HEK293 (cell line): ENCODE data around the gene PRB2.

Experiments
- CTCF ChIA-PET: fragments of 350-600 bp; formaldehyde crosslinking; extraction: SDS; loops from one replicate; lab custom pipeline; 2021; ENCODE audit warnings: antibody characterized with exemption; lab: Yijun Ruan, JAX
- POLR2A ChIA-PET: fragments of 300-600 bp; formaldehyde crosslinking; extraction: SDS; loops from one replicate; lab custom pipeline; 2020; ENCODE audit warnings: antibody characterized with exemption, inconsistent platforms; lab: Yijun Ruan, JAX
- H3K27ac ChIP-seq: fragments of 200-500 bp; sonication (Bioruptor generic); 2 replicates; pipeline ENCODE4 v1.5.1; 2014; ENCODE audit warnings: low read depth, low read length, control low read depth, inconsistent platforms; ENCODE audit errors: extremely low read depth
- H3K36me3 ChIP-seq, 2 experiments: fragments of 200-500 bp in 1 of 2; sonication (Bioruptor generic) in 1 of 2; 1 replicate in 1 of 2; 2 replicates in 1 of 2; pipeline ENCODE4 v1.5.1; 2014 to 2017; ENCODE audit warnings: inconsistent platforms in 2 of 2, low read length in 2 of 2; ENCODE audit not compliant: control insufficient read depth in 2 of 2, insufficient read depth in 1 of 2
- H3K4me1 ChIP-seq: fragments of 200-500 bp; sonication (Bioruptor generic); 2 replicates; pipeline ENCODE4 v1.5.1; 2014; ENCODE audit warnings: mild to moderate bottlenecking, low read length, inconsistent platforms; ENCODE audit not compliant: control insufficient read depth, insufficient read depth
- H3K4me3 ChIP-seq: 2 replicates; pipeline ENCODE4 v1.5.1; 2011; ENCODE audit warnings: low read depth, mild to moderate bottlenecking, control low read depth, low read length, moderate library complexity
- H3K9me3 ChIP-seq: fragments of 200-500 bp; sonication (Bioruptor generic); 2 replicates; pipeline ENCODE4 v1.5.1; 2014; ENCODE audit warnings: low read depth, low read length, inconsistent platforms; ENCODE audit not compliant: control insufficient read depth, insufficient read depth
- CTCF ChIP-seq: fragments of 450-650 bp; formaldehyde crosslinking; IDR thresholded peaks from 2 replicates; pipeline ENCODE4 v1.5.1; 2016; ENCODE audit warnings: missing biosample characterization, missing genetic modification characterization
- GFI1B ChIP-seq: fragments of 450-650 bp; formaldehyde crosslinking; IDR thresholded peaks from 2 replicates; pipeline ENCODE4 v1.5.1; 2016; ENCODE audit warnings: missing biosample characterization, missing genetic modification characterization
- KLF7 ChIP-seq: fragments of 450-650 bp; formaldehyde crosslinking; IDR thresholded peaks from 2 replicates; pipeline ENCODE4 v1.5.1; 2016; ENCODE audit warnings: missing biosample characterization, missing genetic modification characterization, borderline replicate concordance
- PRDM1 ChIP-seq: fragments of 450-650 bp; formaldehyde crosslinking; IDR thresholded peaks from 2 replicates; pipeline ENCODE4; 2016; ENCODE audit warnings: missing biosample characterization, missing genetic modification characterization
- REST ChIP-seq: fragments of 450-650 bp; formaldehyde crosslinking; IDR thresholded peaks from 2 replicates; pipeline ENCODE4 v1.5.1; 2016; ENCODE audit warnings: missing biosample characterization, missing genetic modification characterization
- SP7 ChIP-seq: fragments of 450-650 bp; formaldehyde crosslinking; IDR thresholded peaks from 2 replicates; pipeline ENCODE4 v1.5.1; 2016; ENCODE audit warnings: missing biosample characterization, missing genetic modification characterization
- ZBTB1 ChIP-seq: fragments of 450-650 bp; formaldehyde crosslinking; IDR thresholded peaks from 2 replicates; pipeline ENCODE4 v1.5.1; 2016; ENCODE audit warnings: missing biosample characterization, missing genetic modification characterization
- ZBTB44 ChIP-seq: fragments of 450-650 bp; IDR thresholded peaks from 2 replicates; pipeline ENCODE4 v1.5.1; 2018; ENCODE audit warnings: missing biosample characterization, mild to moderate bottlenecking, missing genetic modification characterization
- ZFP41 ChIP-seq: fragments of 450-650 bp; formaldehyde crosslinking; IDR thresholded peaks from 2 replicates; pipeline ENCODE4 v1.5.1; 2016; ENCODE audit warnings: missing biosample characterization, missing genetic modification characterization, borderline replicate concordance
- ZIC2 ChIP-seq: fragments of 450-650 bp; formaldehyde crosslinking; IDR thresholded peaks from 2 replicates; pipeline ENCODE4 v1.5.1; 2016; ENCODE audit warnings: missing biosample characterization, missing genetic modification characterization
- ZNF2 ChIP-seq: fragments of 450-650 bp; formaldehyde crosslinking; IDR thresholded peaks from 2 replicates; pipeline ENCODE4 v1.5.1; 2016; ENCODE audit warnings: missing biosample characterization, missing genetic modification characterization
- ZNF211 ChIP-seq: fragments of 450-650 bp; formaldehyde crosslinking; IDR thresholded peaks from 2 replicates; pipeline ENCODE4 v1.5.1; 2016; ENCODE audit warnings: low read depth, missing biosample characterization, missing genetic modification characterization
- ZNF23 ChIP-seq: fragments of 450-650 bp; formaldehyde crosslinking; IDR thresholded peaks from 2 replicates; pipeline ENCODE4 v1.5.1; 2016; ENCODE audit warnings: missing biosample characterization, missing genetic modification characterization, borderline replicate concordance
- ZNF239 ChIP-seq: fragments of 450-650 bp; formaldehyde crosslinking; IDR thresholded peaks from 2 replicates; pipeline ENCODE4 v1.5.1; 2016; ENCODE audit warnings: missing biosample characterization, missing genetic modification characterization
- ZNF302 ChIP-seq: fragments of 450-650 bp; formaldehyde crosslinking; IDR thresholded peaks from 2 replicates; pipeline ENCODE4 v1.5.1; 2016; ENCODE audit warnings: missing biosample characterization, missing genetic modification characterization, low read depth
- ZNF324 ChIP-seq: fragments of 450-650 bp; formaldehyde crosslinking; IDR thresholded peaks from 2 replicates; pipeline ENCODE4 v1.5.1; 2016; ENCODE audit warnings: missing biosample characterization, missing genetic modification characterization
- ZNF449 ChIP-seq: fragments of 450-650 bp; formaldehyde crosslinking; IDR thresholded peaks from 2 replicates; pipeline ENCODE4 v1.5.1; 2017; ENCODE audit warnings: missing biosample characterization, mild to moderate bottlenecking, missing genetic modification characterization, moderate library complexity
- ZNF529 ChIP-seq: fragments of 450-650 bp; formaldehyde crosslinking; IDR thresholded peaks from 2 replicates; pipeline ENCODE4 v1.5.1; 2017; ENCODE audit warnings: missing genetic modification characterization, missing biosample characterization; ENCODE audit not compliant: insufficient replicate concordance
- ZNF645 ChIP-seq: fragments of 450-650 bp; formaldehyde crosslinking; IDR thresholded peaks from 2 replicates; pipeline ENCODE4; 2016; ENCODE audit warnings: missing biosample characterization, missing genetic modification characterization
- ZNF692 ChIP-seq: fragments of 450-650 bp; formaldehyde crosslinking; IDR thresholded peaks from 2 replicates; pipeline ENCODE4 v1.5.1; 2016; ENCODE audit warnings: missing biosample characterization, missing genetic modification characterization
- ZNF747 ChIP-seq: fragments of 450-650 bp; formaldehyde crosslinking; IDR thresholded peaks from 2 replicates; pipeline ENCODE4 v1.5.1; 2016; ENCODE audit warnings: missing biosample characterization, missing genetic modification characterization
- ZSCAN16 ChIP-seq: fragments of 450-650 bp; formaldehyde crosslinking; IDR thresholded peaks from 2 replicates; pipeline ENCODE4 v1.5.1; 2016; ENCODE audit warnings: missing biosample characterization, missing genetic modification characterization
- ZSCAN23 ChIP-seq: fragments of 450-650 bp; formaldehyde crosslinking; IDR thresholded peaks from 2 replicates; pipeline ENCODE4 v1.5.1; 2016; ENCODE audit warnings: missing biosample characterization, missing genetic modification characterization
- ZSCAN30 ChIP-seq: fragments of 450-650 bp; IDR thresholded peaks from 2 replicates; pipeline ENCODE4 v1.5.1; 2018; ENCODE audit warnings: missing biosample characterization, mild to moderate bottlenecking, missing genetic modification characterization, moderate library complexity

Gene PRB2

GRCh38 chr12:11347810-11348209, 47.6 kb downstream of the PRB2 start:
- Histone ChIP-seq H3K4me1 (no peaks in the 10 kb centered on the region), H3K4me3 (no peak overlapping the region), H3K27ac (no peak overlapping the region), H3K9me3 (no peaks in the 10 kb centered on the region), H3K36me3 (no peaks in the 10 kb centered on the region)
- TF ChIP-seq ZBTB44 (tag by site-specific recombination) (no peak), ZNF645 (tag by site-specific recombination) (no peak), ZSCAN23 (no peak), REST (no peak), ZNF449 (tag by site-specific recombination) (no peak), ZNF302 (tag by site-specific recombination) (no peak), PRDM1 (no peak), ZNF23 (tag by site-specific recombination) (no peak), ZNF2 (tag by site-specific recombination) (no peak), ZNF692 (no peak), SP7 (tag by site-specific recombination) (no peak), ZSCAN16 (tag by site-specific recombination) (no peak), ZNF324 (tag by site-specific recombination) (no peak), CTCF (no peak), GFI1B (tag by site-specific recombination) (no peak)
- ChIA-PET POLR2A (no interaction called here), CTCF (no interaction called here)

- Histone ChIP-seq H3K4me1 (no peaks in the 10 kb centered on the region), H3K4me3 (no peak overlapping the region), H3K27ac (no peak overlapping the region), H3K9me3 (no peaks in the 10 kb centered on the region), H3K36me3 (no peaks in the 10 kb centered on the region)
- CTCF ChIA-PET, result no interaction called here
- POLR2A ChIA-PET, result no interaction called here
- TF ChIP-seq ZNF747 (no peak), ZNF211 (tag by site-specific recombination) (no peak), PRDM1 (no peak), ZNF239 (tag by site-specific recombination) (no peak), ZNF529 (no peak), ZBTB1 (tag by site-specific recombination) (no peak), KLF7 (tag by site-specific recombination) (no peak), ZIC2 (tag by site-specific recombination) (no peak), ZFP41 (tag by site-specific recombination) (no peak), ZSCAN30 (tag by site-specific recombination) (no peak)
Measured at GRCh38 chr12:11344500-11344899, 50.9 kb downstream of the PRB2 start.
